22Rv1 (cell line): ENCODE measurements around the gene SH3BP5.

ENCODE experiments used
- CTCF ChIP-seq: fragments of 450-650 bp; IDR thresholded peaks from 2 replicates; pipeline ENCODE4 v1.5.1; 2017; ENCODE audit warnings: mild to moderate bottlenecking
- ZFX ChIP-seq: fragments of 450-650 bp; IDR thresholded peaks from 2 replicates; pipeline ENCODE4 v1.6.1; 2017; ENCODE audit warnings: antibody characterized with exemption, borderline replicate concordance

GRCh38 chr3:15215996-15216395 lies 116.4 kb downstream of the SH3BP5 start:
- TF ChIP-seq ZFX (no peak), CTCF (no peak)
